Inflammatory macrophage treated with lipopolysaccharide for 1 hour (primary cell): ENCODE measurements around the gene KCNN3.
A peak's percentile ranks its signal among the peaks of the same experiment; 100 is the strongest.

Source experiments
- DNase-seq, 2 donors: peaks; one replicate each; pipeline ENCODE4 v3.0.0-alpha.2; 2020 to 2022

Gene KCNN3

DNA sequence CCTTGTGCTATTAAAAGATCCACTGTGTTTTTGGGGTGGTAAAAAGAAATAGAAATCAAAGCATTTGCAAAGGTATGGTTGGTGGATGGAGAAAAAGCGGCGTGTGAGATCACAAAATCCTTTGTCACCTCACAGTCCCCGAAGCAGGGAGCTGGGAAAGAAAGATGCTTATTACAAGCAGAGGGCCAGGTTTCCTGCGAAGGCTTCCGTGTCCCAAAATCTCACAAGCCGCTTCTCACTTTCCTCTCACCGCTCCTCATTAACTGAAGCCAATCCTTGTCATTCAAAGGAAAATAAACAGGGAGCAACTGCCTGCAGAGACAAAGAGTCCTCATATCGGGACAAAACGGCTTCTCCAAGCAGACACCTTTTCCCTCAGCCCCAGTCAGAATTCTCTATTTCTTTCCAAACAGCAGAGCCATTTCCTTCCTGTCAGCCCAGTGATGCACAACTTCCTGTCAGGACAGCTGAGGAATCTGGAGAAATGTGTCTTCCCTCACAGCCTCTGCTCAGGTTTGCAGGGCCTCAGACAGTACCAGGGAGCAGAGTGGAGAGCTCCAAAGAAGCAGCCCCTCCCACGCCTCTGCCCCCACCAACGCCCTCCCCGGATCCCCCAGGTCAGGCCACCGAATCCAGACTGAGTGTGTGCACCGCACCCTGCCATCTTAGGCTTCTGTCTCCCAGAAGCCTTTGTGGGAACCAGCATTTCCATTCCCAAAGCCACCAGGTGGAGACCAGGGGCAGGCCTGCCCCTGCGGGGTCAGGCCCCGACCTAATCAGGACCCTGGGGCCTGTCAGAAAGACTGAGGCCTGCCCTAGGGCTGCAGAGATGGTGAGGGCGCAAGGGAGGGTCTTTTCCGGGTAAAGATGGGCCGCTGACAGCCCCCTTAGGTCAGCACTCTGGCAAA is 29.6 kb downstream of the KCNN3 start:
- DNase-seq: no peak

DNA sequence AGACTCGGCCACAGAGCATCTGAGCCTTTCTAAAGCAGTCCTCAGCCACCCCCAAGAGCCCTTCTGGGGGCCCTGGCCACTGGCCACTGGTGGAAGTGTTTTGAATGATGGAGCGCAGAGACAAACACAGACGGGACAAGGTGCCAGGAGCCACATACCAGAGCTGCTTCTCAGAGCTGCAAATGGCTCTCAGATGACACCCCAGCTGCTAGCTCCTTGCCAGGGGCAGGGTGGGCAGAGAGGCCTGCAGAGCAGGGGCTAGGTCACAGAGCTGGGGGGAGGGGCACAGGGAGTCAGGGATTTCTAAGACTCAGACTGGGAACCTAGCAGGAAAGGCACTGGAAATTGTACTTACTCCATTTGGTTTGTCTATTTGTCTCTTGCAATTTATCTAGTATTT is 30.4 kb downstream of the KCNN3 start:
- no peak for DNase-seq

DNA sequence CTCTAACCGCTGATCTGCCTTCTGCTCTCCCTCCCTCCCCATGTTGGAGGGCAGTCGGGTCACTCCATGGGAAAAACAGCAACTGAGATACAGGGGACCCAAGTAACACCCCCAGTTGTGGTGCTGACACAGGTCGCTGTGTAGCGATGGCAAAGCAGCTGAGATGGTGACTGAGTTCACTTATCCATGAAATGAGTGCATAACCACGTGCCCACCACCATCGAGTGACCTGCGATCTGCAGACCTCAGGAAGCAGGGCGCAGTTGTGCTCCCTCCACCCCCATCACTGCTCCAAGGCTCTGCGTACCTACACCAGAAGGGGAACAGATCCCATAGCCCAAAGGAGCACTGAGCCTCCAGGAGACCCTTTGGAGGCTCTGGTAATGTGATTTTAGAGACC is 31.1 kb downstream of the KCNN3 start:
- DNase-seq: no peak

DNA sequence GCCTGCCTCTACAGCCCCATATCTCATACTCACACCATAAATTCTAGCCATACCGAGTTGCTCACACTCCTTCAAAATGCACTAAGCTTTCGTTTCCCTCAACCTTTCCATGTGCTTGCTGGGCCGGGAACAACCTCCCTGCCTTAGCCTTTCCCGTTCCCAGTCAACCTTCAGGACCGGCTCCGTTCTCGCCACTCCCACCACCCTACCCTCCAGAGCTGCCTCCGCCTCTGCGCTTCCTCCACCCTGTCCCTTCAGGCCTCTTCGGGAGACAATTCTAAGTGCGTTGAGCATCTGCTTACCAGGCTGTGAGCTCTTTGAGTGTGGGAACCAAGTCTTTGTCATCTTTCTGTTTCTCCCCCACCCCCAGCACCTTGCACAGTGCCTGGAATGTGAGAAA is 31.6 kb downstream of the KCNN3 start:
- no peak for DNase-seq

DNA sequence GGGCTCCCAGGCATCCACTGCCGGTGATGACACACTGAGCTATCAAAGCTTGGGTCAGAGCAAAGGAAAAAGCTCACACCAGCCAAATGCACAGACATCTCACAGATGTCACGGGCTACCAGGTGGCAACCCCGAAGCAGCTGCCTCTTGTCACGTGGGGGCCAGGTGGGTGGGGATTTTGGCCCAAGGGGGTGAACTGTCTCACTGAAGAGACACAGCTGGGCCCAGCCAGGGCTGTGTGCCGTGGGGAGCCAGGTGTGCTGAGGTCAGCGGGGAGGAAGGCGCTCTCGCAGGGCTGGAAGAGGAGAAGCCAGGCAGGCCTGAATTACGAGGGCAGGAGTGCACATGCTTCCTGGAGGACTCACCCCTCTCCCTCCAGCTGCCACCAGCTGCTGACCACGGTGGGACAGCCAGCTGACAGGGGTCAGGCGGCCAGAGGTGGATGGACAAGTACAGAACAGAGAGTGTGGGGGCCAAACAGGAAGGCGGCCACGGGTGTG is 32.4 kb downstream of the KCNN3 start:
- no peak for DNase-seq

DNA sequence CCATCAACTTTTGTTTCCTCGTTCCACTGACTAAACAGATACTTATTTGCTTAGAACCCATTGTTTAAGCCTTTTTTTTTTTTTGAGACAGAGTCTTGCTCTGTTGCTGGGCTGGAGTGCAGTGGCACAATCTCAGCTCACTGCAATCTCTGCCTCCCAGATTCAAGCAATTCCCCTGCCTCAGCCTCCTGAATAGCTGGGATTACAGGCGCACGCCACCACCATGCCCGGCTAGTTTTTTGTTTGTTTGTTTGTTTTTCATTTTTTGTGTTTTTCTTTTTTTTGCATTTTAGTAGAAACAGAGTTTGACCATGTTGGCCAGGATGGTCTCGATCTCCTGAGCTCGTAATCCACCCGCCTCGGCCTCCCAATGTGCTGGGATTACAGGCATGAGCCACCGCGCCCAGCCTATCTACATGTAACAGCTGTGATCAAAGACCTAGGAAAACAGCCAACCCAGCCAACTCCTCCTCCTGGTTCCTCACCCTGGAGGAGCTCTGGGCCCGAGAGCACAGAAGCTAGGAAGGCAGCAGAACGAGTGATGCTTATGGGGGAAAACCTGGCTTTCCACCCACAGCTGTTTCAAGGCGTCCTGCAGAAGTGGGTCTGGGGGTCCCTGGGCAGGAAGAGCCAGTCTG is 32.9 kb downstream of the KCNN3 start:
- no peak for DNase-seq

DNA sequence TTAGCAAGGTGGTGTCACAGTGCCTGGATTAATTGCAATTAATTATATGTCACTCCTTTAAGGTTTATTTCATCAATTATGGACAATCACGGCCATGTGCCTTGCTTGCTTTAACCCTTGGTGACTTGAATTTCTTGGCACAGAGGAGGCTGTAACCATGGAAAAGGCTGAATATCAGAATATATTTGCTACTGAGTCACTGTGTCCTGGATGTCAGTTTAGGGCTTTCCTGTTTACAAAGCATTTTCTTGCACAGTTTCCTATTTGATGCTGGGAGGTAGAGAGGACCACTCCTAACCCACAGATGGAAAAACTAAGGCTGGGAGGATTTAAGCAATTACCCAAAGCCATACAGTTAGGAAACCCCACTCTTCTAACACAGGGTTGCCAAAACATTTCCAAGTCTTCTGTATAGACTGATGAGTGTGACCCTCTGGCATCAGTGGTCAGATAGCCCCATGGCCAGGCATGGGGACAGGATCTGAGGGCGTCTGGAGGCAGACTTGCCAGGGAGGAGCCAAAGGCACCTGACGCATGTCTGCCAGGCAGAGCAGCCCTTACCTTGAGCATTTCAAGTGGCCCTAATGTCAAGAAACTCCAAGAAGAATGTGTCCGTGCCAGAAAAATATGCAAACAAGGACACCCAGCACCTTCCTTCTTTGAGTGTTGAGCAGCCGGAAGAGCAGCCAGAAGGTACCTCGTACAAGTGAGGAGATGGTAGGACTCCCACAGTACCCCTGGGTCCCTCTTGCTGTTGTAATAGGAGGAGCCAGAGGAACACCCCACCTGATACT is 34.4 kb downstream of the KCNN3 start:
- DNase-seq: no peak

DNA sequence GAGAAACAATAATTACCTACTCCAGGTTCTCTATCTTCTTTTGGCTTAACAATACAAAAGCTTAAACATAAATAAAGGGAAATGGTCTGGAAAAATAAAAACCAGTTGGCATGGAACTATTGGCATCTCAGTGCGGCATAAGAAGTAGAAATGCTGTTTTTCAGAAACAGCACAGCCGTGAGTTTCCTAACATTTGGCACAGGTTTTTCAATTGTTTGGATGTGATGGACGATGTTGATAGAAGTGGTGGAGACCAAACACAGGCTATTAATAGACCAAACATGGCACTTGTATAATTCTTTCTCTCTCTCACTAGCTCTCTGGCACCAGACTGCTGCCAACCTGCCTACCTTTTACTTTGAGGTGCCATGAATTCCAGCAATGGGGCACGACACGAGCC is 36.2 kb downstream of the KCNN3 start:
- no peak for DNase-seq

DNA sequence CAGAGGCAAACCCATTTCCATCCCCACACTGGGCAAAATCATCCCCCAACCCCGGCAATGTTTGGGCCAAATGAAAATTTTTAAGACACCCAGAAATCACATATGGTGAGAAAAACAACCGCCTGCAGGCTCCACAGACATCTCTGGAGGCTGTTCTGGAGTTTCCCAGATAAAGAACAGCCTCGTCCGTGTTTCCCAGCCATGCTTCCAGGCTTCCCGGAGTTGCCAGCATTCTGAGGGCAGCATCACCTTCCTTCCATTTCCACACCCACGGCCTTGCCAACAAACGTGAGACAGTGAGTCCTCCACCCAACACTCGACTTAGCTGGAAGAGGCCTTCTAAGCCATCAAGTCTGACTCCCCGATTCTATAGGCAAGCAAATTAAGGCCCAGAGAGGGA is 36.9 kb downstream of the KCNN3 start:
- DNase-seq: no peak

DNA sequence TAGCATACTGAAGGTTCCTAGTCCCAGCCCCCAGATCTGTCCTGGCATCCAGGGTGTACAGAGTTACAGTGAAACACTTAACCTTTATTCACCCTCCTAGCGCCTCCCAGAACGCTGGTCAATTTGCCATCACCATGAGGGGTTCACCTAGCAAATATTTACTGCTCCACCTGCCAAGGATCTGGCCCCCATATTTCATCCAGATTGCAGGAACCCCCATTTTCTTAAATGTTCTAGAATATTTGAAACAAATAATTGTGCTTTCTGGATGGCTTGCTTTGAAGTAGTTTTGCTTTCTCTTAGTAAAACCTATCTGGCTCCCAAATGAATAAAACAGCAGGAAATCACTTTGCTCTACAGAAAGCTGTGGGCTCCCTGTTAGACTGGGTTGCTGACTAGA is 37.7 kb downstream of the KCNN3 start:
- DNase-seq: no peak

DNA sequence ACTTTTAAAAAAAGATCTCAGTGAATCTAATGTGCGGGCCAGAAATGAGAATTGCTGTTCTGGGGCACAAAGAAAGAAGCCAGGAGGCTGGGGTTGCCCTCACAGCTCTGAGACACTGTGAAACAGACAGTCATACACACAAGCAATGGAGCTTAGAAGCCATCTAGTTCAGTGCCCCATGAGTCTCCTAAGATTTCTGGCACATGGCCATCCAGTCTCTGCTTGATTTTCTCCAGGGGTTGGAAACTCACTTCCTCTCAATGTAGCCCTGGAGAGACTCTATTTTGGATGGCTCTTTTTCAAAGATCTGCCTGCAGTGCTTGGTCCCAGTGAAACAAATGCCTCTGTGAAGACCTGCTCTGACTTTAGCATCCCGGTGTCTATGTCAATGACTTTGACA is 38.6 kb downstream of the KCNN3 start:
- no peak for DNase-seq

DNA sequence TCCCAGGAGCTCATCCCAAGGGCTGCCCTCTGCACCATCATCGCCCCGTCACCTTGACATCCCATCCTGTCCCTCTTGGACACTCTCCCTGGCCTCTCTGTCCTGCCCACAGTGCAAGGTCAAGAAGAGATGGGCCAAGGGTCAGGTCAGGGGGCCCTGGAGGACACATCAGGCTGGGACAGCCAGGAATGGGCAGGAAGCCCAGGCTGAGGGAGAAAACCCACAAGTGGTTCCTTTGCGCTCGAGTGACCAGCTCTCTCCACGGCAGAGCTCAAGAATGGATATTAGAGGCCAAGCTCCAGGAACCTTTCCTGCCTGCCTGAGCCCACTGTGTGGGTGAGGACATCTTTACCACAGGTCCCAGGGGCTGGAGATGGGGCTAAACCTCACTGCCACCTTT is 41.0 kb downstream of the KCNN3 start:
- no peak for DNase-seq

DNA sequence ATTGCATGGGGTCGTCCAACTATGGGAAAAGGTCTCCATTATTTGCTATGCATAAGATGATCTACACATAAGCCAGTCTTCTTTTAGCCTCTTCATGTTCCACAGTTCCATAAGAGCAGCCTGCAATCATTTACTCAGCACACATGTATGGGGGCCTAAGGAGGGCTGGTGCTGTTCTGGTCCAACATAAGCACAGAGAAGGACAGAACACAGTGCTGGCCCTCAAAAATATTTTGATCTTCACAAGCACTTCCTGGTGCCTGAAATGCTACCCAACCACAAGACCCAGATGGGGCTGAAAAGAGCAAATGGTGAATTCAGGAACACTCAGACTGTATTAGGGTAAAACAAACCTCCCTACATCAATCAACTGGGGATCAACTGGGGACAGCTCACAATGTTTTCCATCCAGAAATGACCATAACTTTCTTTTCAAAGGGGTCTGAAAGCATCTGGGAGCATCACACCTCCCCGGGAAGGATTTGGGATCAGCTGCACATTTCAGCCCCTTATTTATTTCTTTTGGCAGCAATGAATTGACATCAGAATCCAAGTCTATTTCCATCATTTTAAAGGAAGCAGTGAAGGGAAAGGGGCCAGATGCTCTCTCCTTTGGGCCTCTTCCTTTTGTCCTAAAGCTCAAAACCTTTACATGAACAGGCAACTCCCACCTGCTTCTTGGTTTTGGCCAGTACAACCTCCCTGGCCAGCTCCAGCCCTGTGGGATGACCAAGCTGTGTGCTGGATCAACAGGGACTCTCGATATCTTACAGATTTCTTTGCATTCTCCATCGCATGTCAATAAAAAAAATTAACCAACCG is 45.7 kb downstream of the KCNN3 start:
- no peak for DNase-seq

DNA sequence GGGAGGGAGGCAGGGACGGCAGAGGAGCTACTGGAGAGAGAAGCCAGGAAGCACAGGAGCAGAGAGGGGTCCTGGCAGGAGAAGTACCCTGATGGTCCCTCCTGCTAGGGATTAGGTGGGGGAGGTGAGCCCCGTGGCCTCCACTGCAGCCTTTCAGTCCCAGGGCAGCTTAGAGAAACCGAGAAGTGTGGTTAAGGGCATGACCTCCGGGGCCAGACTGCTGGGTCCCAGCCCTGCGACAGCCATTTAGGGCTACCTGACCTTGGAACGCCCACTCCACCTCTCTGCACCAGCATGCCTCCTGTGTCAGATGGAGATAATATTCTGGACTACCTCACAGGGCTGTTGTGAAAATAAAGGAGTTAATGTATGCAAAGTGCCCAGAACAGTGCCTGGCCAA is 47.4 kb downstream of the KCNN3 start:
- DNase-seq: no peak

DNA sequence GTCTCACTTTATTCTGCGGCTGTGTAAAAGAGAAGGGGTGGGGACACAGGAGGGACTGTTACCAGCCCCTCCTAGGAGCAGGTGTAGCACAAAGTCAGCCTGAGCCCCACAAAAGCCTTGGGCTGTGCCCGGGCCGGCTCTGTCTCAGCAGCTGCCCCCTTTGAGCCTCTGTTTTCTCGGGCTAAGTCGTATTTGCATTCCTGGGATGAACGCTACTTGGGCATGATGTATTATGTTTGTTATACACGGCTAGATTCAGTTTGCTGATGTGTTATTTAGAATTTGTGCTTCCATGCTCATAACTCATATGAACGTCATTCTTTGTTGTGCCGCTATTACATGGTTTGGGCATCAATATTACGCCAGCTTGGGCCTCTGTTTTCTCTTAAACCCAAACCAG is 47.8 kb downstream of the KCNN3 start:
- no peak for DNase-seq

DNA sequence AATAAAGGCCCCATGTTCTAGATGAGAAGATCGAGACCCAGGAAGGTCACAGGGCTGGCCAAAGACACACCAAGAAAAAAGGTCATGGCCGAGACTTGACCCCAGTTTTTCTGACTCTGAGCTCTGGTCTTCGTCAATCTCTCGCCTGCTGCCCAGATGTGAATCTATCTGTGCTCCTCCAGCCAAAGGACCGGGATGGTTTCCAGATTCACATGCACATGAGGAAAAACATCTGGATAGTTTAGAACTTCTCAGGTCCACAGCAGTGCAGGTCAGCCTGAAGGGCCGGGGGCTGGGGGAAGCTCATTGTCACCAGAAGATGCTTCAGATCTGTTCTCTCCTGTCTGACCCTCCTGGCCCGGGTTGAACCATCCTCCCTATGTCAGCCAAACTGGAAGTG is 49.0 kb downstream of the KCNN3 start:
- no peak for DNase-seq

DNA sequence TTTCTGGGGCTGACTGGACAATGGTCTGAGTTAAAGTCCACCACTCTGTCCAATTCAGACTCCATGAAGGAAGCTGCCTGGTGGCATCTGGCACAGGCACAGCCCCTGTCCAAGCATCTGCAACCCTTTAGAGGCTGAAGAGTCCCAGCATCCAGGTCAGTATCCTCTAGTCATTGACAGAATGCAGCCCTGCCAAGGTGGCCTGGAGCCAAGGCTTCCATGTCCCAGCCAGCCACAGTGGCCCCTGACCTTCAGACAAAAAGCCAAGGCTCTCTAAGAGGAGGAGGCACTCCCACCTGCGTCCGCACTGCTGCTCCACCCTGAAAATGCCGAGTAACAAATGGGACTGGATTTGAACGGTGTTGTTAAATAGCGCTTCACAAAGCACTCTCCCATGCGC is 49.4 kb downstream of the KCNN3 start:
- no peak for DNase-seq

DNA sequence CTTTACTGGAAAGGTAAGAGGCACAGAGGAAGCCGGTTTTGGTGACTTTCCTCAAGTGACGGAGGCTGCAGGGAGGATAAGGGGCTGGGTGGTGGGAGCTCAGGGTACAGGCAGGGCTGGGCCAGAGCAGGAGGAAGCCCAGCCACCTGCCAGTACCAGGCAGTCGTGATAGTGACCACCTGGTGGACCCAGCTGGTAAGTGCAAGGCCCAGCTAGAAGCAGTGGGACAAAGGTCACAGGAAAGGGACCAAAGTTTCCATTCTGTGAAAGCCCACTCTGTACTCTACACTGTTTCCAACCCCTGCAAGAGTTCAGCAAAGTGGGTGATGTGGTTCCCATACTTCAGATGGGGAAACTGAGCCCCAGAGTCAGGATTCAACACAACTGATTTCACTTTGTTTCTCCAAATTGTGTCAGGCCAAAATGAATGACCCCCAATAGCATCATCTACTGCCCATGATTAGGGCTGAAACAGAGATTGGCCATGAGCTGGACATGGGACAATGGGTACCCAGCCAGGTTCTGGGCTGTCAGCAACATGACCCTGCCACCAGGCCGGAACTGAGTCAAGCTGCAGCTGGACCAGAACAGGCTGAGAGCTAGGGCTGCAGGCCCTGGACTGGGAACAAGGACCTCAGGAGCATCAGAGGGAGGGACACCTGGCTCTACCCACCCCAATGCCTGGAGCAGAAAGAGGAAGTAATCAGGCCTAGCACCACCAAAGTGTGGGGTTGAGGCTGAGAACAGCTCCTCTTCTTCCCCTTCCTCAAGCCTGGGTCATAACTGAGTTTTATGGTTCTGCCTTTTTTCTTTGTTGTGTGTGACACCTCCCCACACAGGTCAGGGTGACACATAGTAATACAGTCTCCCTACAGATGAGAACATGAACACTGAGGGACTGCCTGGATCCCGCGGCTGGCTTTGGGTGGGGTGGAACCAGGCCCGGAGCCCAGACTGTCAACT is 50.2 kb downstream of the KCNN3 start:
- DNase-seq: peak; percentile 14 to 23

DNA sequence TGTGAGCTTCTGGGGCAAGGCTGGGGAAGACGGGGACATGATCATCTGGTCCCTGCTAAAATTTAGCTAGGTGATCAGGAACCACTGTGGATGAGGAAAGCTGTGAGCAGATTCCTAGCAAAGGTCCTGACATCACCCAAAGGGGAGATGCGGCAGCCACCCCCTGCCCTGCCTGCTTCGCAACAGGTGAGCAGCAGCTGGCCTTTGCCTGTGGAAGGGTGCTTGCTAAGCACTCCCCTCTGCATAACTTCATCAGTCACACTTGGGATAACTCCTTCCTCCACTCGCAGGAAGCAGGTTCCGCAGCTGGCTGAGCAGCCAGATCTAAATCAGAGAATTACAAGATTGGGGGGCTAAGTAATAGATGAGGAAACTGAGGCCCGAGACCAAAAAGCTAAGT is 51.2 kb downstream of the KCNN3 start:
- DNase-seq: no peak

DNA sequence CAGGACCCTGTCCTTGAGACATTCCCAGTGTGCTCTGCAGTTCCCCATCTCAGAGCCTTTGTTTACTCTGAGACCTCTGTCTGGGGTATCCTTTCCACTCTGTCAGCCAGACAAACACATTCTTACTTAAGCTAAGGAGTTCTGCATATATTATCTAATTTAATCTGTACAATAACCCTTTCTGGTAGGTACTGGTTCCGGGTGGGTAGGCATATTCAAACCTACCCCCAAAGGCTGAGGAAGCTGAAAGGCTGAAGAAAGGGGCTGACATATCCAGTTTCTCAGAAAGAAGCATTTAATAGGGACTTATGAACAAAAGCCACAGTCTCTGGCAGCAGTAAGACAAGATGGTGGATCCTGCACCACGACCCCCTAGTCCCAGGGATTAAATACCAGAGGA is 53.1 kb downstream of the KCNN3 start:
- DNase-seq: no peak

DNA sequence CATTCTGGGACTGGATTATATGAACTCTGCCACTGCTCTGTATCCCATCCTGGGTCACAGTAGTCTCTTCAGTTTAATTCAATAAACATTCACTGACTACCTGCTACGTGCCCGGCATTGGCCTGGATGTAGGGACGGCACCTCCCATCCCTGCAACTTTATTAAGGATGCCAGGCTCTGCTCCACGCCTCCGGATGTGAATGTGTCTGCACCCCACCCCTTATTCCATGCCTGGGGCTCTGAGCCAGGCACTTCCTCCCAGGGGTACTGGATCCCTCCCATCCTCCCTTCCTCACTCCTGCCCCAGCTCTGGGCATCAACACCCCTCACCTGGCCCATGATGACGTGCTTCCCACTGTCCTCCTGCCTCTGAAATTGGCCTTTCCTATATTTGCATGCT is 53.7 kb downstream of the KCNN3 start:
- DNase-seq: no peak
